B cell (primary cell): ENCODE measurements around the gene TELO2. TPM values are rescaled to one million over a fixed set of nuclear protein-coding genes. Genes with fewer than 3 reads are reported as not detected.

Experiments
- ATAC-seq: fragments of 200-7000 bp; cut with Tn5 transposase; one replicate; pipeline ENCODE4 v1.10.0; 2021; ENCODE audit warnings: low read depth, mild to moderate bottlenecking, moderate number of reproducible peaks, moderate library complexity
- CTCF ChIA-PET: fragments of 350-600 bp; sonication (Branson Sonifier 250); formaldehyde crosslinking; loops from one replicate; lab custom pipeline; 2021; ENCODE audit warnings: antibody characterized with exemption, inconsistent platforms; lab: Charles Lee
- POLR2A ChIA-PET: fragments of 350-600 bp; sonication (Branson Sonifier 250); formaldehyde crosslinking; loops from one replicate; lab custom pipeline; 2021; ENCODE audit warnings: antibody characterized with exemption; lab: Charles Lee
- DNase-seq: peaks from one replicate; pipeline ENCODE4 v3.0.0; 2013
- H2AFZ ChIP-seq: 2 replicates; pipeline ENCODE4 v1.6.1; 2012; ENCODE audit warnings: mild to moderate bottlenecking, low read depth, low read length; ENCODE audit not compliant: insufficient read depth, poor library complexity, severe bottlenecking
- H3K27ac ChIP-seq, 2 donors: 1 replicate in 1 of 2; 2 replicates in 1 of 2; pipeline ENCODE4 v1.5.1; 2012 to 2013; ENCODE audit warnings: low read length in 2 of 2, mild to moderate bottlenecking in 2 of 2, moderate library complexity in 1 of 2
- H3K27me3 ChIP-seq, 4 experiments: fragments of 200-600 bp in 1 of 4; sonication (generic) in 1 of 4; replicated peaks in 1 of 4; 1 replicate in 2 of 4; 2 replicates in 2 of 4; pipeline versions ENCODE4 v1.6.1 to v1.7.0; 2013 to 2016; ENCODE audit warnings: low read length in 3 of 4, mild to moderate bottlenecking in 2 of 4, mixed read lengths in 1 of 4, moderate library complexity in 1 of 4; ENCODE audit not compliant: insufficient read depth in 4 of 4, control insufficient read depth in 3 of 4; ENCODE audit errors: control extremely low read depth in 1 of 4
- H3K36me3 ChIP-seq, 2 experiments: replicated peaks in 1 of 2; 1 replicate in 1 of 2; 2 replicates in 1 of 2; pipeline versions ENCODE4 v1.6.1 to v1.7.1; 2013; ENCODE audit warnings: low read length in 1 of 2; ENCODE audit not compliant: insufficient read depth in 2 of 2, control insufficient read depth in 1 of 2; ENCODE audit errors: control extremely low read depth in 1 of 2, extremely low read depth in 1 of 2
- H3K4me1 ChIP-seq, 2 donors: fragments of 200-600 bp in 1 of 2; sonication (generic) in 1 of 2; 1 replicate in 1 of 2; 2 replicates in 1 of 2; pipeline versions ENCODE4 v1.5.1 to v1.6.1; 2013 to 2017; ENCODE audit warnings: low read length in 2 of 2; ENCODE audit not compliant: control insufficient read depth in 2 of 2, insufficient read depth in 2 of 2
- H3K4me2 ChIP-seq: replicated peaks from 2 replicates; pipeline ENCODE3; 2012; ENCODE audit warnings: mild to moderate bottlenecking, low read depth, low read length; ENCODE audit not compliant: poor library complexity, severe bottlenecking
- H3K4me3 ChIP-seq, 5 experiments: fragments of 200-600 bp in 1 of 5; sonication (generic) in 1 of 5; 1 replicate in 3 of 5; 2 replicates in 2 of 5; pipeline versions ENCODE4 v1.5.1 to v1.7.0; 2011 to 2016; ENCODE audit warnings: low read length in 4 of 5, mild to moderate bottlenecking in 4 of 5, low read depth in 2 of 5, control low read depth in 1 of 5, moderate library complexity in 1 of 5; ENCODE audit not compliant: insufficient read depth in 1 of 5; ENCODE audit errors: control extremely low read depth in 1 of 5, extremely low read depth in 1 of 5
- H3K79me2 ChIP-seq: fragments of 200-600 bp; sonication (generic); one replicate; pipeline ENCODE4 v1.6.0; 2016; ENCODE audit warnings: low read length; ENCODE audit not compliant: control insufficient read depth, insufficient read depth
- H3K9ac ChIP-seq: fragments of 200-600 bp; sonication (generic); 2 replicates; pipeline ENCODE4 v1.6.1; 2017; ENCODE audit warnings: mild to moderate bottlenecking, low read length, moderate library complexity
- H3K9me3 ChIP-seq, 3 donors: one replicate each; pipeline versions ENCODE4 v1.6.1 to v1.7.1; 2013; ENCODE audit warnings: low read length in 2 of 3; ENCODE audit not compliant: control insufficient read depth in 2 of 3, insufficient read depth in 1 of 3; ENCODE audit errors: control extremely low read depth in 1 of 3
- H4K20me1 ChIP-seq: 2 replicates; pipeline ENCODE4 v1.6.0; 2012; ENCODE audit warnings: mild to moderate bottlenecking, low read length; ENCODE audit not compliant: insufficient read depth, control insufficient read depth, poor library complexity, severe bottlenecking
- H3K27ac Mint-ChIP-seq: one replicate; pipeline ENCODE4 v1.8.0; 2021; ENCODE audit warnings: mixed read lengths
- H3K27me3 Mint-ChIP-seq: one replicate; pipeline ENCODE4 v1.8.0; 2021; ENCODE audit warnings: mixed read lengths
- H3K4me1 Mint-ChIP-seq: one replicate; pipeline ENCODE4 v1.8.0; 2021; ENCODE audit warnings: mixed read lengths
- H3K4me3 Mint-ChIP-seq: one replicate; pipeline ENCODE4 v1.8.0; 2021; ENCODE audit warnings: mixed read lengths
- H3K9me3 Mint-ChIP-seq: one replicate; pipeline ENCODE4 v1.8.0; 2022; ENCODE audit warnings: mixed read lengths; ENCODE audit not compliant: insufficient read depth
- EZH2 ChIP-seq: IDR thresholded peaks from 2 replicates; pipeline ENCODE4 v1.6.1; 2012; ENCODE audit warnings: borderline replicate concordance, low read depth, mild to moderate bottlenecking, moderate library complexity, low read length; ENCODE audit not compliant: insufficient read depth, poor library complexity, severe bottlenecking
- WGBS: methylation state at CpG from one replicate; pipeline ENCODE4 v1.1.5; 2013; ENCODE audit warnings: missing lambda C conversion rate; ENCODE audit not compliant: insufficient coverage; 5-methylcytosine and 5-hydroxymethylcytosine counted together
- intact Hi-C: fragments of 100-400 bp; cut with micrococcal nuclease; formaldehyde crosslinking; loops from one replicate; pipeline ENCODE4 v1.10.0; 2022
- polyA plus RNA-seq: library from polyadenylated mRNA; depleted of rRNA; stranded (reverse); fragments of >200 nt; gene quantifications from 2 replicates; pipeline ENCODE4 v1.2.3, GENCODE V29; 2012
- total RNA-seq, 2 donors: library from RNA; stranded (reverse); fragments of 120-200 nt in 1 of 2; gene quantifications; 1 replicate in 1 of 2; 2 replicates in 1 of 2; pipeline versions ENCODE4 v1.2.3 to v1.2.4, GENCODE V29; 2013 to 2022
- TF ChIP-seq, protein P1 (sequence below): fragments of 200-600 bp; IDR thresholded peaks from one replicate; pipeline ENCODE4 v1.8.0; 2022; ENCODE audit warnings: antibody characterized with exemption, mild to moderate bottlenecking

The TELO2 gene
- total and polyA plus RNA-seq, 2 donors (not counting 1 experiment from before 2014, with no cell fraction given): 81.9 to 136 TPM

DNA sequence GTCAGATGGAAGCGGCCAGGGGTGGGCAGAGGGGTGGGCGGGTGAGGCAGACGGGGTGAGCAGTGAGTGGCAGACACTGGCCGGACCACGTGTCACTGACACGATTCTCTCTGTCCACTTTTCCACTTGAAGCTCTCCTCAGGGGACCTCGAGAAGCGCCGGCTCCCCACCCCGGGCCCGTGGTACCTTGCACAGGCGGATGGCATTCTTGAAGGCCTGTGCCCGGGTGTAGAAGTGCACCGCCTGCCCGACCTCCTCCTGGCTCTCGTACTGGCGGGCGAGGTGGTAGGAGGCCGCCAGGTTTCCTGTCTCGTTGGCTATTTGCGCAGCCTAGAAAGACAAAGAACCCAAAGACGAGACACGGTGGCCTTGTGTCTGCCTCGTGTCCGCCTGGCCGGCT, 31.2 kb downstream of the TELO2 start:
- Histone ChIP-seq H3K36me3 (no peaks in the 10 kb centered on the region), H3K9me3 (no peaks in the 10 kb centered on the region), H3K4me3 (no peak overlapping the region), H2AFZ (no peak overlapping the region), H3K27me3 (no peaks in the 10 kb centered on the region), H3K79me2 (no peaks in the 10 kb centered on the region), H3K9ac (no peak overlapping the region), H3K4me2 (no peak overlapping the region), H3K4me1 (peaks cover 0 to 2% of the 10 kb centered on the region in 2 donors), H3K27ac (no peak overlapping the region), H4K20me1 (no peaks in the 10 kb centered on the region)
- ChIA-PET POLR2A (no interaction called here), CTCF (no interaction called here)
- Mint-ChIP-seq H3K27me3 (no peaks in the 10 kb centered on the region), H3K27ac (no peak overlapping the region), H3K4me1 (no peaks in the 10 kb centered on the region), H3K4me3 (no peak overlapping the region), H3K9me3 (no peaks in the 10 kb centered on the region)
- TF ChIP-seq, protein P1, sequence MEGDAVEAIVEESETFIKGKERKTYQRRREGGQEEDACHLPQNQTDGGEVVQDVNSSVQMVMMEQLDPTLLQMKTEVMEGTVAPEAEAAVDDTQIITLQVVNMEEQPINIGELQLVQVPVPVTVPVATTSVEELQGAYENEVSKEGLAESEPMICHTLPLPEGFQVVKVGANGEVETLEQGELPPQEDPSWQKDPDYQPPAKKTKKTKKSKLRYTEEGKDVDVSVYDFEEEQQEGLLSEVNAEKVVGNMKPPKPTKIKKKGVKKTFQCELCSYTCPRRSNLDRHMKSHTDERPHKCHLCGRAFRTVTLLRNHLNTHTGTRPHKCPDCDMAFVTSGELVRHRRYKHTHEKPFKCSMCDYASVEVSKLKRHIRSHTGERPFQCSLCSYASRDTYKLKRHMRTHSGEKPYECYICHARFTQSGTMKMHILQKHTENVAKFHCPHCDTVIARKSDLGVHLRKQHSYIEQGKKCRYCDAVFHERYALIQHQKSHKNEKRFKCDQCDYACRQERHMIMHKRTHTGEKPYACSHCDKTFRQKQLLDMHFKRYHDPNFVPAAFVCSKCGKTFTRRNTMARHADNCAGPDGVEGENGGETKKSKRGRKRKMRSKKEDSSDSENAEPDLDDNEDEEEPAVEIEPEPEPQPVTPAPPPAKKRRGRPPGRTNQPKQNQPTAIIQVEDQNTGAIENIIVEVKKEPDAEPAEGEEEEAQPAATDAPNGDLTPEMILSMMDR: no peak
- no peak for TF ChIP-seq EZH2
- intact Hi-C loops: no loop called here
- no peak for DNase-seq
- ATAC-seq: no peak
- WGBS: 94% methylated on average over 26 of the region's 26 CpGs

DNA sequence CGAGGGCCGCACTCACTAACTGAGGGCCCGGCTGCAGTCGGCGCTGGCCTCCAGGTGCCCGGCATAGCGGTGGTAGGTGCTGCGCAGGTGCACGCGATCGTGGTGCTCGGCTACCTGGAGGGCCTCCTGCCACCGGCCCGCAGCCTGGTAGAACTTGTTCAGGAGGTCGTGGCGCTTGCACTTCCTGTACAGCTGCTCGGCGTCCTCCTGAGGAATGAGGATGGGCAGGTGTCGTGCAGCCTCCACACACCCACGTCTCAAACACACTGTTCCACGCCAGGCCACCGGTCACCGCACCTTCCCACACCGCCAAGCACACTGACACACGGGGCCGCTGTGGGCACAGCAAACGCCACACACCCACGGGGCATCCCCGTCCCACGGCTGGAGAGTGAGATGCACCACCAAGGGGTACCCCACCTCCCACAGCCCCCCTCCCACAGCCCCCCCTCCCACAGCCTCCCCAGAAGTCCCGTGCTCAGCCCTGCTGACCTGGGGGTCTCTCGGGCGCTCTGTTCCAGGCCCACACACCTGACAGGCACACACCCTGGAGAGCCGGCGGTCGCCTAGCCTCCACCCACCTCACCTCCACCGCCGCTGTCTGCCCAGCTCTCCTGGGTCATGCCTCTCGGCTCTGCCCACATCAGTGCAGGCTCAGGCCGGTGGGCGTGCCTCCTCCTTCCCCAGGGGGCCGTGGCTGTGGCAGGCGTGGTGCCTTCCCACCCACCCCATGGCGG, 32.9 kb downstream of the TELO2 start:
- Histone ChIP-seq H3K4me2 (no peak overlapping the region), H3K4me3 (no peak overlapping the region), H4K20me1 (no peaks in the 10 kb centered on the region), H2AFZ (no peak overlapping the region), H3K4me1 (peaks cover 0 to 2% of the 10 kb centered on the region in 2 donors), H3K36me3 (no peaks in the 10 kb centered on the region), H3K79me2 (no peaks in the 10 kb centered on the region), H3K9me3 (no peaks in the 10 kb centered on the region), H3K9ac (no peak overlapping the region), H3K27me3 (no peaks in the 10 kb centered on the region), H3K27ac (no peak overlapping the region)
- WGBS: 74% methylated on average over 36 of the region's 44 CpGs
- POLR2A ChIA-PET: no interaction called here
- intact Hi-C loops: no loop called here
- ATAC-seq: no peak
- CTCF ChIA-PET: no interaction called here
- DNase-seq: no peak
- H3K4me1 Mint-ChIP-seq: no peaks in the 10 kb centered on the region
- no peaks in the 10 kb centered on the region for H3K27me3 Mint-ChIP-seq
- H3K4me3 Mint-ChIP-seq: no peak overlapping the region
- TF ChIP-seq, protein P1: no peak
- no peak overlapping the region for H3K27ac Mint-ChIP-seq
- H3K9me3 Mint-ChIP-seq: no peaks in the 10 kb centered on the region
